Measurements from ENCODE around the gene IPCEF1. TPM values are rescaled to one million over a fixed set of nuclear protein-coding genes. Genes with fewer than 3 reads are reported as not detected.
A peak's percentile ranks its signal among the peaks of the same experiment; 100 is the strongest.

Gene IPCEF1
- total RNA-seq, 1 experiment from 2014 or later: 0.52 TPM

DNA sequence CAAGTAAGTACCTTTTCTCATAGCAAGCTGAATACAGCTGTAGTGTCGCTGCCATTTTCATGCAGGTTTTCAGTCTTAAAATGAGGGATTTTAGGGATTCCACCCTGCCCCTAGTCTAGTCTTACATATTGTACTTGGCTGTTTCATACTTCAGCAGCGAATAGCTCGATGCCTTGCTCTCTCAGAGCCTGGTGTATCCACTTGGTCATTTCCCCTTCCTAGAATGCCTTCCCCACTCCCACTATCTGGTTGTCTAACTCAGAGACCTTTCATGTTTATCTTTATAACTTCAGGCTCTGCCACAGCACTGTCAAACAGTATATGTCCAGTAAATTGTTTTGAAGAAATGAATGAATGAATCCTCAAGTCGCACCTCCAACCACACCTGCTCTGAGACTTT is 21.1 kb upstream of the IPCEF1 start:
- no peak for TF ChIP-seq CTCF (IDR thresholded peaks at IDR 0.05; ENCODE audit: unreplicated experiment)
- BruUV-seq (replicated peaks): no TSS peak
- intact Hi-C loops (cut with micrococcal nuclease; ENCODE audit: unreplicated experiment): no loop called here
- Mint-ChIP-seq H3K4me1 (ENCODE audit: low read depth, unreplicated experiment) (peaks cover 3% of the 10 kb centered on the region), H3K9me3 (ENCODE audit: low read depth, unreplicated experiment) (no peaks in the 10 kb centered on the region), H3K4me3 (ENCODE audit: low read depth, unreplicated experiment) (no peak overlapping the region), H3K27ac (ENCODE audit: unreplicated experiment) (no peak overlapping the region), H3K36me3 (ENCODE audit: insufficient read depth, unreplicated experiment) (no peaks in the 10 kb centered on the region), H3K27me3 (ENCODE audit: unreplicated experiment) (peaks cover 64% of the 10 kb centered on the region)
- DNase-seq: no peak
- CTCF ChIA-PET: no interaction called here

DNA sequence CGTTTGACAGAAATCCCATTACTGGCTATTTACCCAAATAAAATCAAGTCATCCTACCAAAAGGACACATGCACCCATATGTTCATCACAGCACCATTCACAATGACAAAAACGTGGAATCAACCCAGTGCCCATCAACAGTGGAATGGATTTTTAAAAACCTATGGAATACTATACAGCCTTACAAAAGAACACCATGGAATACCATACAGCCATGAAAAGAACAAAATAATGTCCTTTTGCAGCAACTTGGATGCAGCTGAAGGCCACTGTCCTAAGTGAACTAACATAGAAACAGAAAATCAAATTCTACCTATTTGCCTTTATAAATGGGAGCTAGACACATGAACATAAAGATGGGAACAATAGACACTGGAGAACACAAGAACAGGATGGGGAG is 17.4 kb upstream of the IPCEF1 start:
- no peaks in the 10 kb centered on the region for H3K36me3 Mint-ChIP-seq (ENCODE audit: insufficient read depth, unreplicated experiment)
- CTCF ChIA-PET: no interaction called here
- no TSS peak for BruUV-seq (replicated peaks)
- no peaks in the 10 kb centered on the region for H3K4me1 Mint-ChIP-seq (ENCODE audit: low read depth, unreplicated experiment)
- H3K9me3 Mint-ChIP-seq (ENCODE audit: low read depth, unreplicated experiment): no peaks in the 10 kb centered on the region
- H3K27ac Mint-ChIP-seq (ENCODE audit: unreplicated experiment): no peak overlapping the region
- no peak for DNase-seq
- no peak for TF ChIP-seq CTCF (IDR thresholded peaks at IDR 0.05; ENCODE audit: unreplicated experiment)
- H3K27me3 Mint-ChIP-seq (ENCODE audit: unreplicated experiment): peaks cover 62% of the 10 kb centered on the region
- no peak overlapping the region for H3K4me3 Mint-ChIP-seq (ENCODE audit: low read depth, unreplicated experiment)
- intact Hi-C loops (cut with micrococcal nuclease; ENCODE audit: unreplicated experiment): loop anchor here (5.0 kb wide), 1 partner anchor 217 kb away; no protein-coding TSS in a partner anchor

- H3K9me3 Mint-ChIP-seq (ENCODE audit: low read depth, unreplicated experiment): no peaks in the 10 kb centered on the region
- intact Hi-C loops (cut with micrococcal nuclease; ENCODE audit: unreplicated experiment): loop anchor here (5.0 kb wide), 1 partner anchor 214 kb away; no protein-coding TSS in a partner anchor
- H3K36me3 Mint-ChIP-seq (ENCODE audit: insufficient read depth, unreplicated experiment): no peaks in the 10 kb centered on the region
- CTCF ChIA-PET: interaction anchor here (0.6 to 1.0 kb wide), 2 partner anchors 21 to 282 kb away, joined by 3 read pairs; no protein-coding TSS in a partner anchor
- peaks cover 49% of the 10 kb centered on the region for H3K27me3 Mint-ChIP-seq (ENCODE audit: unreplicated experiment)
- no peak overlapping the region for H3K4me3 Mint-ChIP-seq (ENCODE audit: low read depth, unreplicated experiment)
- no peak for TF ChIP-seq CTCF (IDR thresholded peaks at IDR 0.05; ENCODE audit: unreplicated experiment)
- no peak for DNase-seq
- no peak overlapping the region for H3K27ac Mint-ChIP-seq (ENCODE audit: unreplicated experiment)
- H3K4me1 Mint-ChIP-seq (ENCODE audit: low read depth, unreplicated experiment): no peaks in the 10 kb centered on the region
- no TSS peak for BruUV-seq (replicated peaks)
Observed at GRCh38 chr6:154371281-154371680, 14.7 kb upstream of the IPCEF1 start.

DNA sequence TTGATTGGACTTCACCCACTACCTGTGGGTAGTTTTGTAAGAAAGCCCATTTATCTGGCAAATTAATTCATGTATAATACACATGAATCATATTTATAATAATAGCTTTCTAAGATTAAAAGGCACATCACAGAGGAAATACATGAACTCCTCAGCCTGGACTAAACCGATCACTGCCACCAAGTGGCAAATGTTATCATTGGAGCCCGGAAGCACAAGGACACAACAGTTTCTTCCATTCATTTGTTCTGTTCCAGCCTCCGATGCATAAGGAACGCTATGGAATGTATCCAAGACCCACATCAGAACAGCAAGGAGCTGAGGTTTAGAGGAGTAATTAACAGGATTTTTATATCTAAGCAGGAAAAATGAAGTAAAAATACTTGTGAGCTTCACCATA is 13.9 kb upstream of the IPCEF1 start:
- CTCF ChIA-PET: interaction anchor here (0.5 to 1.1 kb wide), 5 partner anchors 93 to 288 kb away, joined by 3 to 5 read pairs (median 3); no protein-coding TSS in a partner anchor
- peaks cover 50% of the 10 kb centered on the region for H3K27me3 Mint-ChIP-seq (ENCODE audit: unreplicated experiment)
- no peak overlapping the region for H3K4me3 Mint-ChIP-seq (ENCODE audit: low read depth, unreplicated experiment)
- DNase-seq: peak; percentile 9
- H3K9me3 Mint-ChIP-seq (ENCODE audit: low read depth, unreplicated experiment): no peaks in the 10 kb centered on the region
- TF ChIP-seq CTCF (IDR thresholded peaks at IDR 0.05; ENCODE audit: unreplicated experiment): peak; percentile 19
- intact Hi-C loops (cut with micrococcal nuclease; ENCODE audit: unreplicated experiment): loop anchor here (5.0 kb wide), 1 partner anchor 213 kb away; no protein-coding TSS in a partner anchor
- no peaks in the 10 kb centered on the region for H3K4me1 Mint-ChIP-seq (ENCODE audit: low read depth, unreplicated experiment)
- no peak overlapping the region for H3K27ac Mint-ChIP-seq (ENCODE audit: unreplicated experiment)
- no TSS peak for BruUV-seq (replicated peaks)
- H3K36me3 Mint-ChIP-seq (ENCODE audit: insufficient read depth, unreplicated experiment): no peaks in the 10 kb centered on the region
